ENCODE measurements around the gene PSAPL1.

The PSAPL1 gene, protein sequence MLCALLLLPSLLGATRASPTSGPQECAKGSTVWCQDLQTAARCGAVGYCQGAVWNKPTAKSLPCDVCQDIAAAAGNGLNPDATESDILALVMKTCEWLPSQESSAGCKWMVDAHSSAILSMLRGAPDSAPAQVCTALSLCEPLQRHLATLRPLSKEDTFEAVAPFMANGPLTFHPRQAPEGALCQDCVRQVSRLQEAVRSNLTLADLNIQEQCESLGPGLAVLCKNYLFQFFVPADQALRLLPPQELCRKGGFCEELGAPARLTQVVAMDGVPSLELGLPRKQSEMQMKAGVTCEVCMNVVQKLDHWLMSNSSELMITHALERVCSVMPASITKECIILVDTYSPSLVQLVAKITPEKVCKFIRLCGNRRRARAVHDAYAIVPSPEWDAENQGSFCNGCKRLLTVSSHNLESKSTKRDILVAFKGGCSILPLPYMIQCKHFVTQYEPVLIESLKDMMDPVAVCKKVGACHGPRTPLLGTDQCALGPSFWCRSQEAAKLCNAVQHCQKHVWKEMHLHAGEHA

DNA sequence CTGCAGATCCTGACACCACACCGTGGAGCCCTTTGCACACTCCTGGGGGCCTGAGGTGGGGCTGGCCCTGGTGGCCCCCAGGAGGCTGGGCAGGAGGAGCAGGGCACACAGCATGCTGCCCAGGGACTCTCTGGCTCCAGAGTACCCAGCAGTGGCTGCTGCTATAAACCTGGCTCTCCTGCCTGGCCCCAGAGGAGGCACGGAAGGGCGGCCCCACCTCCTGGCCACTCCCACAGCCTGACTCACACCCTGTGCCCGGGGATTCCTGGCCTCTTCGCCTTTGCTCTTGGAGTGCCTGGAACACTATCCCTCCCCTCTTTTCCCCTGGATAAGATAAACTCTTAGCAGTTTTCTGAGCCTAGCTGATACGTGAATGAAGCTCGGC lies at the start of gene PSAPL1:
TSS of gene PSAPL1 (minus strand) at position 165 of the 385 bp plus-strand sequence. CDS start at position 114, 51 bp downstream.
- DNase-seq = peak in 1 of 2 donors; percentile 11

DNA sequence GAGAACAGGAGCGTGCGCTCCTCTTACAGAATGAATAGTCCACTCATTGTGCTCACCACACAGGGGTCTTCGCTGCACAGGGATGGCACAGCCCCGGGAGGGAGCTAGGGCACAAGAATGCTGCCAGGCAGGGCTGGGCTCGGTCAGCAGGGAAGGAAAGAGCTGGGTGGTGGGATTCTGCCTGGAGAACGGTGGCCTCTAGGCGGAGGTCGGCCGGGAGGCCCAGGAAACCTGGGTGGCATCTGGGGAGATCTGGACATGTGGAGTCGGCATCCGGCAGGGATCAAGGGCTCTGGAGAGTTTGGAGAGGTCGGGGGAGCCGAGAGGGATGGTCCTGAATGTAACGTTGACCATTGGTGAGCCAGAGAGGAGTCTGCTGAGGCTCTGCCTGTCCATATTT lies 46.5 kb upstream of the PSAPL1 start:
- no peak for DNase-seq

DNA sequence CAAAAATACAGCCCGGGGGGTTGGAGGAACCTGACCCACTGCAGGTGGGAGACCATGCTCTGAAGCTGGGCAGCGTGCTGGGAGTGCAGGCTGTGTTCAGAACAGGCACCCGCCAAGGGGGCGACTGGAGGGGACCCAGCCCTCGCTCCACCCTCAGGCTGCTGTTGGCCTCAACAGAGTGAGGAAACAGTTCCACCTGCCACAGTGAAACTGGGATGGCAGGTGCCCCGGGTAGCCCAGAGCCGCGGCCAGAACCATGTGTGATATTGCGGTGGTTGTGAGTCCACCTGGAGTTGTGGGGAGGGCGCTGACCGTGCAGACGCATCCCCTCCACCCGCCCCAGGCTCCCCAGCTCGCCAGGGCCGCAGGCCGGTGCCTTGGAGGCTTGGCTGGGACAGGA lies 45.7 kb upstream of the PSAPL1 start:
- DNase-seq = no peak

DNA sequence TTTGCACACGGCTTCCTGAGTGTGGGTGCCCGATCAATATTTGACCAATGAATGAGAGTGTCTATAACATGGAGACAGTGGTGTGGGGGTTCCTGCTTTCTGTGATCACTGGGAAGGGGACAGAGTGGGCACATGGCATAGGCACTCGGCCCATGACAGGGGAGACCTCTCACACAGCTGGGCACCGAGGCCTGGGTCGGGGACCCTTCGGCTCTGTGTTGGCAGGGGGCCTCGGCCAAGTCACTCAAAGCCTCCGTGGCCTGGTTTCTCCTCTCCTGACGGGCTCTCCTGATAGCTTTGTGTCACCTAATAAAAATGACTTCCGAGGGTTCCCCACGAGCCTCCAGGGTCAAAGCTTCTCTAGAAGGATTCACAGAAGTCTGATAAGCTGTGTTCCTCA lies 43.9 kb upstream of the PSAPL1 start:
- no peak for DNase-seq

DNA sequence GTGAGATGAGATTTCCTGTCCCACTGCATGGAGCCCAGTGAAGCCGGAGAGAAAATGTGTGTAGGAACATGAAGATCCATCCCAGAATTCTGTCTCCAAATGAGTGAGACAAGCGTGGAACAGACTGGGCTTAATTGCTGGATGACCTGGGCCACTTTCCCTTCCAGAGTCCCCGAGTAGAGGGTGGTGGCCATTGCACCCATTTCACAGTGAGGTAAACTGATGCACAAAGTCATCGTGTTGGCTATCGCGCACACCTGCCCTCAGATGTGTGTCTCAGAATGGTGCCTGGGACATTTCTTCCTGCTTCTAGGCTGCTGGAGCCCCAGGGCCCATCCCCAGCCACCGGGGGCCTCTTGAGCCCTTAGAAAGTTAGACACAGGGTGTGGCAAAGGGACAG lies 43.0 kb upstream of the PSAPL1 start:
- no peak for DNase-seq

DNA sequence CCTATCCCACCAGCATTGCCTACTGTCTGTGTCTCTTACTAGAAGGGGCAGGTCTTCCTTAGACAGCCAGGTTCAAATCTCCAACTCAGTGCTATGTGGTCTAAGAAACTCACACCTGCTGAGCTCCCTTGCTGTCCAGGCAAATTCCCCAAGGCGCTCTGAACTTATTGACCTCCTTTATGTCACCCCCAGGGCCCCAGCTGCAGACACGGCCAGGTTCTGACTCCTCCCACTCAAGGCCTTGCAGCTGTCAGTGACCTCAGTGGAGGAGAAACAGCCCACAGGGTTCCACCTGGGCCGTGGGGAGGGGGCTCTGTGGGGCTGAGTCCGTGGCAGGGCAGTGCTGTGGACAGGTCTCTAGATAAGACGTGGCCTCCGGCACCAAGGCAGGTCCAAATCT lies 42.1 kb upstream of the PSAPL1 start:
- DNase-seq = no peak

DNA sequence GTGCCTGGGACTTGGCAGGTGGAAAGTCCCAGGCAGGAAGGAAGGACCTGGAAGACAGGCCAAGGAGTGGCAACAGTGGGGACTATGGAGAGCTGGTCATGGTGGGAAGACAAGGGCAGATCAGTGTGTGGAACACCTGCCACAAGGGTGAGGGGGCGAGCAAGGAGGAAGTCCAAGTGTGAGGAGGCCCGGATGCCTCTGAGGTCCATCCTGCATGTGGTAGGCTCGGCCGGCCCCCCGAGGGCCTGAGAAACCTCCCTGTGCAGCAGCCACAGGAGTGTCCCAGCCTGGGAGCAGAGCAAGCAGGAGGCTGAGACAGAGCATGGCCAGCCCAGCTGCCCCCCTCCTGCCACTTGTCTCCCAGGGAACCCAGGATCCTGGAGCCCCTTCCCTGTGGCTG lies 40.5 kb upstream of the PSAPL1 start:
- DNase-seq = no peak

DNA sequence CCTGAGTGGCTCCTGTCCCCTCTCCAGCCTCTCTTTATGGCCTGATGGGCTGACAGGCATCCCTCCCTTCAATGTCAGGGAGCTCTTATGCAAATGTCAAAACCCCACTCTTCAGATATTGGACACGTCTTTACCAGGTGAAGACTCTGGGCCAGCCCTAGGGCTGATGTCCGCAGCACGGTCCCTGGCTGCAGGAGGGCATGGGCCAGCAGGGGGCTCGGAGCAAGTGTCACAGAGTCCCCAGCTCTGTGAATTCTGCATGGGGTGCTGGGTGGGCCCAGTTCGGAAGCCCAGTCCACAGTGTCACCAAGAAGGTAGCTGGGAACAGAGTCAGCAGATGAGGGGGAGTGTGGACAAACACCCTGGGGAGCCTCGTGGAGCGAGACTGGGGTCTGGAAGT lies 39.6 kb upstream of the PSAPL1 start:
- no peak for DNase-seq

DNA sequence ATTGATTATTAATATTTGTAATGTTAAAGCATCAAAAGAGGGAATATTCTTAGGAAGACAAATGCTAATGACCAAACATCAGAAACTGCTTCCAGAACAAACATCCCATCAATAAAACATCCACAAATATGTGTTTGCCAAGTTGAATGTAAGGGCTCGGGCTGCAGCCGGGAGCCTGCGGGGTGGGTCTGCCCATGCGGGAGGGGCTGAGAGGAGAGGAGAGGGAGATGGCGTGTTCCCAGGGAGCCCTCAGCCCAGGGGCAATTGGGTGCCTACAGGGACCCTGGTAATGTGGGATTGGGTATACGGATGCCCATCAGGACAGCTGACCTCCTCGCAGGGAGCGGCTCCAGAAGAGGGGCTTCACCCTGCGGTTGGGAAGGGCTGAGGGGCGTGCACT lies 38.4 kb upstream of the PSAPL1 start:
- no peak for DNase-seq

DNA sequence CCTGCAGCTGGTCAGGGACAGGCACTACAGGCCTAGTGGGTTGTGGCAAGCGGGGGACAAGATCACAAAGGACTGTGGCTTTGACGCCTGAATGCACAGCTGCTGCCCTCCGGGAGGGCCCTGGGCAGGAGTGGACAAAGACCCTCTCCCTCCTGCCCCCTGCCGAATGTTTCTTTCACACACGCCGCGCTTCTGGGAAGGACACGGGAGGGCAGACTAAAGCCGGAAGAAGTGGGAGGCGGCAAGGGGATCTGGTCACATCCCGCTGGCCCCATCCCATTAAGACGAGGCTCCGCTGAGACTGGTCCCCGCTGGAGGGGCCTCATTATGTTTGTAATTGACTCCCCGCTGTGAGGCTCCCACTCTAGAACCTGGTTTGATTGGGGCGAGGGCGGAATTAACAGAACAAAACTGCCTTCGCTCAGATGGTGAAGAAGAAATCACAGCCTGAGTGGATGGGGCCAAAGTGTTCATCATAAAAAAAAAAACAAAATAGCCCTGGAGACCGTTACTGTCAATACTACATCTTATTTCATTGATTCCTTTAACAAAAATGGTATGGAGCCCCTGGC lies 37.8 kb upstream of the PSAPL1 start:
- no peak for DNase-seq

DNA sequence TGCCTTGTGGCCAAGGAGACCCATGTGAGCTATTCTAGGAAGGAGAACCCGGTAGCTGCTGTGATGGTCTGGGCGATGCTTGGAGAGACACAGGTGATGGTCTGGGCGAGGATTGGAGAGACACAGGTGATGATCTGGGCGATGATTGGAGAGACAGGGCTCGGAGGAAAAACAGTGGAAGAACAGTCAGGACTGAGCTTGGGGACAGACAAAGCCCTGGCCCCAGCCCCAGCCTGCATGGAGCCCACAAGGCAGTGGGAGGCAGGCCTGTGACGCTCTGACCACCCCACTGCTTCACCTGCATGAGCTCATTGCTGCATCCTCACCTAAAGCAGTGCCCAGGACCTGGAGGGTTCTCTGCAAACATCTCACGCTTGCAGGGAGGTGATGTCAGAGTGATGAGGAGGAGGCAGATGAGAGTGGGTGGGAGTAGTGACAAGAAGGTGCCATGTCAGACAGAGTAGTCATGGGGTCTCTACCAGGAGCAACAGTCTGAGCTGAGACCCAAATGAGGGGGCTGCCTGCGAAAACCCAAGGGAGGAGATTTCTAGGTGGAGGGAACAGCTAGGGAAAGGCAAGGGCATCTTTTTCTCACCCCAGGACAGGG lies 35.9 kb upstream of the PSAPL1 start:
- no peak for DNase-seq

DNA sequence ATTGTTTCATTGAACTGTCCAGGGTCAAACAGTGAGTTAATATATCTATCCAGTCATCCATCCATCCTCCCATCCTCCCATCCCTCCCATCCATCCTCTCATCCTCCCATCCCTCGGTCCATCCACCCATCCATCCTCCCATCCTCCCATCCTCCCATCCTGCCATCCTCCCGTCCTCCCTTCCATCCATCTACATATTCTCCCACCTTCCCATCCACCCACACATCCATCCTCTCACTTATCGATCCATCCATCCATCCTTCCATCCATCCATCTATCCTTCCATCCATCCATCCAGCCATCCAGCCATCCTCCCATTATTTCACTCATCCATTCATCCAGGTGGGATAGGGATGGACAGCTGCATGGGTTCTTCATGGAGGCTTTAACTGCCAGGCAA lies 35.4 kb upstream of the PSAPL1 start:
- no peak for DNase-seq

DNA sequence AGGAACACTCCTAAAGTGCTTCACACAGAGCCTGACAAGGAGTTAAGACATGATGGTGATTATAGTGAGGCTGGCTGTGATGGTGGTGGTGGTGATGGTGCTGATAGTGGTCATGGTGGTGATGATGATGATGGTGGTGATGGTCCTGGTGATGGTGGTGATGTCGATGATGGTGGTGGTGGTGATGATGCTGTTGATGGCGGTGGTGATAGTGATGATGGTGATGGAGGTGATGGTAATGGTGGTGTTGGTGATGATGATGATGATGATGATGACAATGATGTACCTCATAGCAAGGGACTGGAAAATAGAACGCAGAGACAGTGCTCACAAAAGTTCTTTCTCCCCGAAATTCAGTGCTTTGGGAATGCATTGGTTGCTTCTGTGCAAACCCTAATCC lies 34.3 kb upstream of the PSAPL1 start:
- no peak for DNase-seq

DNA sequence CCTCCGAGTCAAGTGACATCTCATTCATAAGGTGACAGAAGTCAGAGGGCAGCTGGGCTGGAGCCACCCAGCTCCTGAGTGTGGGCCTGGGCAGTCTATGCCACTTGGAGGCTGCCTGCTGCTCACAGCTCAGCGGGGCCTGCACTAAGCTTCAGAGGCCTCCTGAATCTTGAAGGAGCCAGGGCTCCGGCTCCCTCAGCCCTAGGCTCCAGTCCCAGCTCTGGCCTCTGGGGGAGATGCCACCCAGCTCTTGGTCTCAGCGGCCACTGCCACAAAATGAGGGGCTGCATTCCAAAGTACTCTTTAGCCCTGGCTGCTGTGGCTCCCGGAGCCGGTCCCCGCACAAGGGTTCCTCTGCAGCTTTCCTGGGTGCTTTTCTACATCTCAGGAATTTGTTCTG lies 32.7 kb upstream of the PSAPL1 start:
- DNase-seq = no peak

DNA sequence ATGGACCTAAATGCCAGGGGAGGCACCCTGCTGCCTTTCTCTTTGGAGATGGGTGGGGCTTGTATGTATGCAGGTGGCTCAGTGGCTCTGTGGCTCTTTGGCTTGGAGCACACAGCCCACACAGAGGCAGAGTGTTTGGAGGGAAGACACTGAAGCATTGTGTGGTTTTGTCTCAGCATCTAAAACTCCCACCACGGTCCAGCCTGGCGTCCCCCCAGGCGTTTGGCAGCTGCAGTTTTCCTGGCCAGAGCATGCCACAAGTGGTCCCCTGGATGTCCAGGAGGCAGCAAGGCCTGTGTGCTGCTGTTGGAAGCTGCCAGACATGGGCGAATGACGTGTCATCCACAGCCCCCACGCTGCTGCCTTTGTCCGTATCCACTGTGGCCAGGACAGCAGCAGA lies 32.2 kb upstream of the PSAPL1 start:
- DNase-seq = no peak

DNA sequence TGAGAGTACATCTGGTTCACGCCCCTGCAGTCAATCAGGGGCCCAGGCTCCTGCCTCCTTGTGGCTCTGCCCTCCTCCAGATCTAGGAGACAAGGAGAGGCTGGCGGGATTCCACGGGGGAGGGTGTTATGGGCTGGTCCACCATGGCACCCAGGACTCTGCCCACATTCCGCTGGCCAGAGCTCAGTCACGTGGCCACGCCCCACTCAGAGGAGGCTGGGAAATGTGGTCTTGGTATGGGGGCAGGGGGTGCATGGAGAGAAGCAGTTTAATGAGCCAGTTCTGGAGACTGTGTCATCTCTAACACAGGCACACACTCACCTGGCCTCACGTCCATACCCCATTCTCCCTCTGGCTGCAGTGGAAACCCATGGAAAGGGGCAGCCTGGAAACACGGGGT lies 31.5 kb upstream of the PSAPL1 start:
- no peak for DNase-seq

DNA sequence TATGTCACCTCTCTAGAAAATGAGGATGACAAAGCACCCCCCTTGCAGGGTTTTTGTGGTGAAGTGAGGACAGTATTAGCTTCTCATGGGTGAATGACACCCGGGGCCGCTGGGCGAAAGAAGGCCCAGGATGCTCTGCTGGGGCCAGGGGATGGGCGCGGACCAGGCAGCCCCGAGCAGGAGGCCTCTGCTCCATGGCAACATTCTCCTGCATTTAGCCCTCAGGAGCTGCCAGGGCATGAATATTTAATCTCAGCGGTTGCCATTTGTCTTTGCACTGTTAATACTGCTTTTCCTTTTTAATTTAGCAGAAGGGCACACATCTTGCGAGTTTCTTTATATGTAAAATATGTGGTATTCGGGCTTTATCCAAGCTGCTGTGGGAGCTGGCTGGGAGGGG lies 30.3 kb upstream of the PSAPL1 start:
- DNase-seq = no peak

DNA sequence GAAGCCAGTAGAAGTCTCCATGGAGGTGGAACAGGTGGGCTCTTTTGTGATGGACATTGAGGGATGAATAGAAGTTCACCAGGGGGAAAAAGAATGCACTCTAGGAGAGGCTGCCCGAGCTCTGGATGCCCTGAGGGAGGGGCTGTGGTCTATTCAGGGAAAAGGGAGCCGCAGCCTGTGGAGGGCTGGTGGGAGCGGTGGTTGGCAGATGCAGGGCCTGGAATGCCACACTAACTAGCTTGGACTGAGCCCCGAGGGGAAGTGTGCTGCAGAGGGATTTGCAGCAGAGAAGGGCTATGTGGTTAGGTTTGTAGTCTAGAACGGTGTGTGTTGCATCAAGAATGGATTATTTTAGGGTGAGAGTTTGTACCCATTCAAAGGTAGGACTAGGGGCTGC lies 29.5 kb upstream of the PSAPL1 start:
- DNase-seq = no peak

DNA sequence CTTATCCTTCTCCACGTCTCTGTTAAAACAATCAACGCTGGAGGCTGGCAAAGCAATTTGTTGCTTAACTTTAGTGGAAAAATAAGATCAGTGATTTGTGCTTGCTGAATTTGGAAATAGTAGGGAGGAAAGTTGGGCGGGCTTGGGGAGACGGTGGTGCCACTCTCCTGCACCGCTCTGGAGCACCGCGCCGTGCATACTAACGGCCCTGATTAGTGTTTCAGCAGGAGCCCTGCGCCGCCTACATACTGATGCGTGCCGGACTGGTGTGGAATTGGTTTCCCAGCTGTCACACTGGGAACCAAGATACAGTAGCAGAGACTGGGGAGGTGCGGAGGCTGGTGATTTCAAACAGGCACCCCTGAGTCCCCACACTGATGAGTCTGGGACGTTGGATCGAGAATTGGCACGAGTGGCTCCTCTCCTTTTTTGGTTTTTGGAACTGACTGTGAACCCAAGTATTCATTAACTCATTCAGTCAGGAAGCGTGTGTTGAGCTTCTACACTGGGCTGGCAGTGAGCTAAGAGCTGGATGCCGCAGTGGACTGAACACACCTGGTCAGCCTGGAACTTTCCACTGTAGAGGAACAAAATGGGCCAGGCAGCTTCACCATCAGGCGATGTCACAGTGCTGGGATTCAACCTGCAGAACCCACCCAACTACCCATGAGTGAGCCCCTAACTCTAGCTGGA lies 29.0 kb upstream of the PSAPL1 start:
- no peak for DNase-seq

DNA sequence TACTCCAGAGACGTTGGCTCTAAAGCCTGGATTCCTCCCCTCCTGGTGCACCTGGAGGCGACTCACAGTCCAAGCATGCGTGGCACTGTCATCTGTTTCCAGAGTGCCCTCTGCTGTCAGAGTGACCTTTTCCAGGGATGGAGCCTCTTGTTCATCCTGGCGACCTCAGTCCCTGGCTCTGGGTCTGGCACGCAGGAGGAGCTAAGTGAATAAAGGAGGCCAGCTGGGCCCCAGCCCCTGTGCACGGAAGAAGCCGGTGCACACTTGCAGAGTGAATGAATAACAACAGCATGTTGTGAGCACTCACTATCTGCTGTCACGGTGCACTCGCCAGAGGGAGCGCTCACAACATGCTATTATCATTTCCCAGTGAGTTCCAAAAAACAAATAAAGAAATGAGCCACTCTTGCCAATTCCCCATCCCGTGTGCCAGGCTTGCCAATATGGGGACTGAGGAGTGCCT lies 27.8 kb upstream of the PSAPL1 start:
- no peak for DNase-seq

DNA sequence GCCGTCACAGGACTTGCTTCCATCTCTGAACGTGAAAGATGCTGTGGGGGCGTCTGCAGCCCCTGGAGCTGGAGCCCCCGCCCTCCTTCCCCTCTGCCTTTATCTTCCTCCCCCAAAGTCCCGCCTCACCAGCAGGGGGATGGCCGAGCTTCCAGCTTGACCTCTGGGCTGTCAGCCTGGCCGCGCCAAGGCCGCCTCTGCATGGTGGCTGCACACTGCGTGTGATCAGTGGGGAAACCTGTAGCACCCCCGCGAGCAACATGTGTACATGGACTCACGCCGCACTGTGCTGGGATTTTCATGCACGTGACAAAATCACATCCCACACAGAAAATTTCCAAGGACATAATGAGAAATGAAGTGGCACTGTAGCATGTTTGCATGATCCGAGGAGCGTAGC lies 26.5 kb upstream of the PSAPL1 start:
- DNase-seq = no peak

DNA sequence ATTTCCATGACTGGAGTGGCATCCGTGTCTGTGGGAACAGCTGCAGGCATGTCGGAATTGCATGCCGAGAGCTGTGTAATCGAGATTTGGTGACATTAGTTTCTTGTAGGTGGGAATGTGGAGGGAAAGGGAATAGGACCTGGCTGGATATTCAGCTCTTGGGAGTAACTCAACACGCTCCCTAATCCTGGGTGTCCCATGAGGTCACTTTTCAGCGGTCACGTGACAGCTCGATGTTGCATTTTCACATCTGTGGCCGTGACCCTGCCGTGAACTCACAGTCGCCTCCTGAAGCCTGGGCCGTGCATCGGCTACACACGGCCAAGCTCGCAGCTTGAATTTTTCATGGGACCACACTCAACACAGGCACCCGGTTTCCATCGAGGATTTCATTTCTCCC lies 25.8 kb upstream of the PSAPL1 start:
- DNase-seq = no peak

DNA sequence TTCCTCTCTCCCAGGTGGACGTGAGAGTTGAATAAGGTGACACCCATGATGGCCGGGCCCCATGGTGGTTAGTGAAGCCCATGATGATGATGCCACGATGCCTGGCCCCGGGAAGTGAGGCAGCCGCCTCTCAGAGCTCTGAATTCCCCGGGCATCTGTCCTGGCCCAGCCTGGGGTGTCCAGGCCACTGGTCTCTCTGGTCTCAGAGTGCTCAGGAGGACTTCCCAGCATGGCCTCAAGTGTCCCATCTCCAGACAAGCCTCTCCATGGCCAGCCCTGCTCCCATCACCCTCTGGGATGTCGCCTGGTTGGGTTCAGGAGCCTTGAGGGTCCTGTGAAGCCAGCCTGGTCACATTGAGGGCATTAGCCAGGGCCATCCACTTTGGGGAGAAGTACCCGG lies 24.7 kb upstream of the PSAPL1 start:
- DNase-seq = no peak

DNA sequence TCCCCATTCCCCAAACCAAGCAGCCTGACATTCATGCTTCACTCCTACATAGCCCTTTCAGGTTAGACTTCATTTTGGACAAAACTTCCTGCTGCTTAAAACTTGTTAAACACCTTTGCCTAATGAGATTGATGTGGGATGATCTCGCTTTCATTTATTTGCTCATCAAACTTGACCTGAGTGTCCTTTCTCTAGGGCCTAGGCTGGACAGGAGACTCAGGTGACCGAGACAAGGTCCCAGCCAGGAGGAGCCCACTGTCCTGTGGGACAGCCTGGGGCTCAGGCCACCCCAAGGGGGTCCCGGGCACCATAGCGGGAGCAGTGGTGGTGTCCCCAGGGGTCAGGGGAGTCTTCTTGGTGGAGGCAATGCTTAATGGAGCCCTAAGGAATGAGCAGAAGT lies 23.7 kb upstream of the PSAPL1 start:
- DNase-seq = no peak
